NCI-H1930 (cell line): ENCODE measurements around the gene GPR132.
A peak's percentile ranks its signal among the peaks of the same experiment; 100 is the strongest.

Experiments used
- DNase-seq, 2 experiments: peaks; one replicate each; lab custom pipeline; 2025; lab: John Stamatoyannopoulos, UW

GPR132 gene

GRCh38 chr14:105061428-105062047 lies 3.7 kb downstream of the GPR132 start:
- no peak for DNase-seq

GRCh38 chr14:105060751-105061427 lies 4.3 kb downstream of the GPR132 start:
- no peak for DNase-seq

GRCh38 chr14:105059925-105060565 lies 5.2 kb downstream of the GPR132 start:
- no peak for DNase-seq

GRCh38 chr14:105059035-105059924 lies 6.0 kb downstream of the GPR132 start:
- no peak for DNase-seq

- no peak for DNase-seq
Measured at GRCh38 chr14:105058521-105059034, 6.7 kb downstream of the GPR132 start.

GRCh38 chr14:105056303-105056831 lies 8.9 kb downstream of the GPR132 start:
- DNase-seq: no peak

- no peak for DNase-seq
Measured at GRCh38 chr14:105055736-105056302, 9.4 kb downstream of the GPR132 start.

GRCh38 chr14:105055334-105055733 lies 9.9 kb downstream of the GPR132 start:
- DNase-seq: no peak

GRCh38 chr14:105053996-105054395 lies 11.2 kb downstream of the GPR132 start:
- DNase-seq: no peak

- DNase-seq: no peak
Measured at GRCh38 chr14:105053421-105053820, 11.8 kb downstream of the GPR132 start.

GRCh38 chr14:105052110-105052458 lies 13.1 kb downstream of the GPR132 start:
- no peak for DNase-seq

- no peak for DNase-seq
Measured at GRCh38 chr14:105051182-105052109, 13.8 kb downstream of the GPR132 start.

GRCh38 chr14:105050551-105050897 lies 14.7 kb downstream of the GPR132 start:
- DNase-seq: no peak

- no peak for DNase-seq
Measured at GRCh38 chr14:105049753-105050550, 15.3 kb downstream of the GPR132 start.

GRCh38 chr14:105047283-105048016 lies 17.8 kb downstream of the GPR132 start:
- no peak for DNase-seq

- DNase-seq: no peak
Measured at GRCh38 chr14:105046891-105047282, 18.3 kb downstream of the GPR132 start.

- peak; percentile 72 to 84 for DNase-seq
Measured at GRCh38 chr14:105045710-105046326, 19.4 kb downstream of the GPR132 start.

GRCh38 chr14:105043641-105044040 lies 21.6 kb downstream of the GPR132 start:
- no peak for DNase-seq

GRCh38 chr14:105042813-105043212 lies 22.4 kb downstream of the GPR132 start:
- DNase-seq: no peak
